Measurements from ENCODE around the gene DOK1.

The DOK1 gene

DNA sequence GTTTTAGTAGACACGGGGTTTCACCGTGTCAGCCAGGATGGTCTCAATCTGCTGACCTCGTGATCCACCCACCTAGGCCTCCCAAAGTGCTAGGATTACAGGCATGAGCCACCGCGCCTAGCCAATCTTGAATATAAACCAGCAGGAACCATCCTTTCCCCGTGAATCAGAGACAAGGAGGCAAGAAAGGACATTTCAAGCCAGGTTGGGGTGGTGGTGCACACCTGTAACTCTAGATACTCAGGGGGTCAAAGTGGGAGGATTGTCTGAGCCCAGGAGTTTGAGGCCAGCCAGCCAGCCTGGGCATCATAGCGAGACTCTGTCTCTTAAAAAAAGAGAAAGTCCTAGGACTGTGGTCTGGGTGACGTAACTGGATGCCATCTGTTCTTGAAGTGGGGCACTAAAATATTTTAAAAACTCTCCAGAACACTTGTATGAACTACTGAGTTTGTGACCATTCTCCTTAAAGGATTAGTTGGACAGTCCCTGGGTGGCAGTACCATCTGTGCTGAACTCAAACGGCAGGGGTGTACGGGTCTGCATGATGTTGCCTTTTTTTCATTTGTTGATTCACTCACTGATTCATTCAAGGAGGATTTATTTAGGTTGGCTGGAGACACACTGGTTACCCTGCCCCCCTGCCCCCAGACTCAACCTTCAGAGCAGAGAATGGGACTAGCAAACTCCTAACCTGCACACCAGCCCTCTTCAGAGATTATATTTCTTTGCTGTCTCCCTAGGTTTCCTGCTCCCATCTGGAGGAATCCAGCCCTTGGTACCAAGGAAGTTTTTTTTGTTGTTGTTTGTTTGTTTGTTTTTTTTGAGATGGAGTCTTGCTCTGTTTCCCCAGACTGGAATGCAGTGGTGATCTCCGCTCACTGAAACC lies 43.2 kb upstream of the DOK1 start:
- TF ChIP-seq, protein P1, sequence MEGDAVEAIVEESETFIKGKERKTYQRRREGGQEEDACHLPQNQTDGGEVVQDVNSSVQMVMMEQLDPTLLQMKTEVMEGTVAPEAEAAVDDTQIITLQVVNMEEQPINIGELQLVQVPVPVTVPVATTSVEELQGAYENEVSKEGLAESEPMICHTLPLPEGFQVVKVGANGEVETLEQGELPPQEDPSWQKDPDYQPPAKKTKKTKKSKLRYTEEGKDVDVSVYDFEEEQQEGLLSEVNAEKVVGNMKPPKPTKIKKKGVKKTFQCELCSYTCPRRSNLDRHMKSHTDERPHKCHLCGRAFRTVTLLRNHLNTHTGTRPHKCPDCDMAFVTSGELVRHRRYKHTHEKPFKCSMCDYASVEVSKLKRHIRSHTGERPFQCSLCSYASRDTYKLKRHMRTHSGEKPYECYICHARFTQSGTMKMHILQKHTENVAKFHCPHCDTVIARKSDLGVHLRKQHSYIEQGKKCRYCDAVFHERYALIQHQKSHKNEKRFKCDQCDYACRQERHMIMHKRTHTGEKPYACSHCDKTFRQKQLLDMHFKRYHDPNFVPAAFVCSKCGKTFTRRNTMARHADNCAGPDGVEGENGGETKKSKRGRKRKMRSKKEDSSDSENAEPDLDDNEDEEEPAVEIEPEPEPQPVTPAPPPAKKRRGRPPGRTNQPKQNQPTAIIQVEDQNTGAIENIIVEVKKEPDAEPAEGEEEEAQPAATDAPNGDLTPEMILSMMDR (IDR thresholded peaks at IDR 0.05; ENCODE audit: insufficient read depth, missing control alignments) = no peak
- FAIRE-seq = no peak
- no peak for DNase-seq (ENCODE audit: insufficient read length, low spot score)

DNA sequence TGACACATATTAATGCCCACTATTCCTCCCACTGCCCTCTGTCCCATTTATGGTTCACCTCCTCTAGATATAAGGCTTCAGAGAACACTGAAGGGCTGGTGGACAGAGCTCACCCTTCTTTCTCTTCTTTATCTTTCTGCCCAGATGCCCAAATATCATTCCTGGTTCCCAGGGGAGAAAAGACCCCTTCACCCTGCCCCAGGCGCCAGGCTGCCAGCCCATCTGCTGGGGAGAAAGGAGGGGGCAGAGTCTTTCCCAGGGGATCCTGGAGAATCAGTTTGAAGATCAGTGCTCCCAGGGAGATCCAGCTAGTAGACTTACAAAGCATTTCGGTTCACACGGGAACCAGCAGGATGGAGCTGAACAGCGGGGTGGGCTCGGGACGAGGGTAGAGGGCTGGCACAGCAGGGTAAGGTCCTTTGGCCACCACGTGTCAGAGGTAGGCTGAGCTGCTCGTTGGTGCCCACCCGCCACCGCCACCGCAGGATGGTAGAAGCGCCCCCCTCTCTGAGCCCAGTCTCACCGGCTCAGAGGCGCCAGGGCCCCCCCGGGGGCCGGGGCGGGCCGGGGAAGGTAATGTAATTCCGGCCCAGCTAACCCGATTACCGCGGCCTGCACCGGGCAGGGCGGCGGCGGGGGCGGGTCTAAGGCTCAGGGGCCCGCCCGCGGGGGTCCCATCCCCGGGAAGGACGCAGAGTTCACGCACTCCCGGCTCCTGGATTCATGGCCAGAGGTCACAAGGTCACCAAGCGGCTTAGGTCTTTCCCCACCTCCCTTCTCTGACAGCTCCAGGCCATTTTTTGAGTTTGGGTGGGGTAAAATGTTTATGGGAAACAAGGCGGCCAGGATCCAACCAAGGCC lies 41.5 kb upstream of the DOK1 start:
- FAIRE-seq (no peak), DNase-seq (ENCODE audit: insufficient read length, low spot score) (peak; percentile 83)
- TF ChIP-seq, protein P1 (IDR thresholded peaks at IDR 0.05; ENCODE audit: insufficient read depth, missing control alignments) = no peak

DNA sequence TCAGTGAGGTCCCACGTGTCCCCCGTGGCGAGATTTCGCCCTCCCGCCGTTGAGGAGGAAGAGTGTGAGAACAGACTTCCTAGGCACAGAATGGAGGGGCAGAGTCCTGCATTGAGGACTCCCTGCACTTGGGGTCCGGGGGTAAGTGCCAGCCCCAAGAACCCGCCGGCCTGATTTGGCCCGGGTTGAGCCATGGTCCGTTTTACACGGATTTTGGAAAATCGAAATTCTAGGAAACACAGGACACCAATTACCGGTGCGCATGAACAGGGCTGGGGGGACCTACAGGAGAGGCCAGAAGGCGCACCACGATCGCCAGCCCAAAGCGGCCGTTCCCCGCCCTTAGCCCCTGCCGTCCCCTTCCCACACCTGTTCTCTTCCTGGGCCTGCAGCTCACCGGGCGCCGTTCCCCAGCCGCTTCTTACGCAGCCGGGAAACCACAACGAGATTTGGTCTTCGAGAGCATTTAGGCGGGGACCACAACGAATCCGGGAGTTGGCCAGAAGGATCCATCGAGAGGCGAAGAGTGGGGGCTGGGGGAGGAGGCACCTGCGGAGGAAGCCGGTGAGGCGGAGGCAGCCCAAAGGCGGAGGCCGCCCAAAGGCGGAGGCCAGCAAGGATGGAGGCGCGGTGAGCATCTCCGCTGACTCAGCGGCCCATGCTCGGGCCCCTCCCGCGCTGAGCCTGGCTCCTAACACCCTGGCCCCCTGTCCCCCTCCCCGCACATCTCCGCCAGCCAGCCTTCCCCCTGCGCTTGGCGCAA lies 40.7 kb upstream of the DOK1 start:
- FAIRE-seq = no peak
- DNase-seq (ENCODE audit: insufficient read length, low spot score) = no peak
- TF ChIP-seq, protein P1 (IDR thresholded peaks at IDR 0.05; ENCODE audit: insufficient read depth, missing control alignments) = no peak

DNA sequence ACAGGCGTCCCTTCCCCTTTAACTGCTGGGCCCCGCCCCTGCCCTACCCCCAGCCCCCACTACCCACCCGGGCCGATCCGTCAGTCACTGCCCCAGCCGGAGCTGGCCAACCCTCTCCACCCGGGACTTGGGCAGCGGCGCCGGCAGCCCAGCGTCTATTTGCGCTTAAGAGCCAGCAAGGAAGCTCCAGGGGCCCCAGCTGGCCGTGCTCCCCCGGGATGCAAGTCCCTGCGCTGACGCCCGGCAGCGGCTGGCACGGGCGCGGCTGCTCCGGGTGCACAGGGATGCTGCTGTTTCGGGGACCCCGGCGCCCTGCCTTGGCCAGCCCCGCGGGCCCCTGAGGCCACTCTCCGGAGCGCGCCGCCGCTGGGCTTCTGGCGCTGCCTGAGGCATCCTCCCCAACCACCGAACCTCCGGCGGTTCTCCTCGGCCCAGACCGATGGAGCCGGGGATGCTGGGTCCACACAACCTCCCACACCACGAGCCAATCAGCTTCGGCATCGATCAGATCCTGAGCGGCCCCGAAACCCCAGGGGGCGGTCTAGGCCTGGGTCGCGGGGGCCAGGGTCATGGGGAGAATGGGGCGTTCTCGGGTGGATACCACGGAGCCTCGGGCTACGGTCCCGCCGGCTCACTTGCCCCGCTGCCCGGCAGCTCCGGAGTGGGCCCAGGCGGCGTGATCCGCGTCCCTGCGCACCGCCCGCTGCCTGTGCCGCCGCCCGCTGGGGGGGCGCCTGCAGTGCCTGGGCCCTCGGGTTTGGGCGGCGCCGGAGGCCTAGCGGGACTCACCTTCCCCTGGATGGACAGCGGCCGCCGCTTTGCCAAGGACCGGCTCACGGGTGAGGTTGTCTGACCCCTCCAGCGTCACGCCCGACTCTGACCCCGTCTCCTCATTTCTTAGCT lies 39.9 kb upstream of the DOK1 start, which contains the start of gene TLX2:
TSS of gene TLX2 (plus strand) at position 83 of the 903 bp plus-strand sequence. CDS start at position 440, 357 bp downstream.
- no peak for FAIRE-seq
- TF ChIP-seq, protein P1 (IDR thresholded peaks at IDR 0.05; ENCODE audit: insufficient read depth, missing control alignments) = no peak
- DNase-seq (ENCODE audit: insufficient read length, low spot score) = peak; percentile 74

DNA sequence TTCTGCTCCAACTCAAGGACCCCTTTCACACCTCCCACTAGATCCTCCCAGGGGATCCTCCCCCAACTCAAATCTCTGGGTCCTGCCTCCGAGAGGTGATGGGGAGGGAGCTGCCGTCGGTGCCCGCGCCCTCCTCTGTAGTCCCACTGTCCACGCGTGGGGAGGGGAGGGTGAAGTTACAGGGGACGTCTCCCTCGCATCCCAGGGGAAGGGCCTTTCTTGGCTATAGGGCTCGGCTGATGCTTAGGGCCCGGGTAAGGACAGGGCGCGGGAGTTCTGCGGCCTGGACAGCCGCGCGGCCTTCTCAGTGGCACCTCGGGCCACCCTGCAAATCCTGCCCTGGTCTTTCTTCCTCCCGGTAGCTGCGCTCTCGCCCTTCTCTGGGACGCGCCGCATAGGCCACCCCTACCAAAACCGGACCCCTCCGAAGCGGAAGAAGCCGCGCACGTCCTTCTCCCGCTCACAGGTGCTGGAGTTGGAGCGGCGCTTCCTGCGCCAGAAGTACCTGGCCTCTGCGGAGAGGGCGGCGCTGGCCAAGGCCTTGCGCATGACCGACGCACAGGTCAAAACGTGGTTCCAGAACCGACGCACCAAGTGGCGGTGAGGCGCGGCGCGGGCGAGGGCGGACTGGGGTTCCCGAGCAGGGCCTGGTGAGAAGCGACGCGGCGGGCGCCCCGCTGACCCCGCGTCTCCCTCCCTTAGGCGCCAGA lies 39.1 kb upstream of the DOK1 start:
- FAIRE-seq (no peak), DNase-seq (ENCODE audit: insufficient read length, low spot score) (no peak)
- TF ChIP-seq, protein P1 (IDR thresholded peaks at IDR 0.05; ENCODE audit: insufficient read depth, missing control alignments) = no peak
